Measurements from ENCODE around the gene CASZ1. TPM values are rescaled to one million over a fixed set of nuclear protein-coding genes. Genes with fewer than 3 reads are reported as not detected.

Gene CASZ1
- total and polyA plus RNA-seq, 2 donors (not counting 3 experiments of a cell fraction or from before 2014, with no cell fraction given) = 1.5 to 5.2 TPM

GRCh38 chr1:10653370-10654125 is 142.9 kb downstream of the CASZ1 start:
- H2AFZ ChIP-seq (ENCODE audit: low read depth, low read length) = no peak overlapping the region
- H3K27ac ChIP-seq (ENCODE audit: insufficient read depth, low read depth, low read length) = no peak overlapping the region
- no peaks in the 10 kb centered on the region for H3K27me3 ChIP-seq (ENCODE audit: control insufficient read depth in 2 of 2, insufficient read depth in 2 of 2, low read length in 2 of 2)
- FAIRE-seq (no peak), DNase-seq (ENCODE audit: low read depth, low spot score) (no peak)
- ChIA-PET CTCF (no interaction called here), POLR2A (no interaction called here)
- intact Hi-C loops (cut with micrococcal nuclease) = no loop called here
- peaks cover 2% of the 10 kb centered on the region for H3K4me1 ChIP-seq (ENCODE audit: control insufficient read depth, extremely low read depth, insufficient read depth, low read length)
- no peaks in the 10 kb centered on the region for H3K79me2 ChIP-seq (ENCODE audit: control insufficient read depth, insufficient read depth, low read length)
- no peak overlapping the region for H3K4me2 ChIP-seq (ENCODE audit: insufficient read depth, low read length)
- H3K9ac ChIP-seq (replicated peaks; ENCODE audit: extremely low read depth, insufficient read depth, low read length) = no peak overlapping the region
- TF ChIP-seq CTCF (IDR thresholded peaks at IDR 0.05; ENCODE audit: extremely low read depth in 1 of 2, insufficient read depth in 1 of 2, low read depth in 1 of 2, low read length in 2 of 2) = no peak
- no peak for TF ChIP-seq MAX (IDR thresholded peaks at IDR 0.05; ENCODE audit: insufficient read depth, insufficient read length)
- no peak for TF ChIP-seq GATA2 (IDR thresholded peaks at IDR 0.05; ENCODE audit: insufficient read depth, insufficient read length, low read depth, low read length)
- TF ChIP-seq JUN (IDR thresholded peaks at IDR 0.05; ENCODE audit: borderline replicate concordance, insufficient read depth, insufficient read length, low read depth) = no peak
- no peak for TF ChIP-seq POLR2A (IDR thresholded peaks at IDR 0.05; ENCODE audit: low read depth, low read length)
- TF ChIP-seq MYC (IDR thresholded peaks at IDR 0.05; ENCODE audit: low read depth, low read length) = no peak
- no peak for TF ChIP-seq POLR2AphosphoS5 (IDR thresholded peaks at IDR 0.05; ENCODE audit: insufficient read depth, low read depth, low read length)
- no peak for TF ChIP-seq EZH2 (IDR thresholded peaks at IDR 0.05; ENCODE audit: borderline replicate concordance, low read depth, low read length, severe bottlenecking)
- no peak for TF ChIP-seq FOS (IDR thresholded peaks at IDR 0.05; ENCODE audit: borderline replicate concordance, insufficient read depth, low read length)
- no peaks in the 10 kb centered on the region for H4K20me1 ChIP-seq (replicated peaks; ENCODE audit: control insufficient read depth, extremely low read depth, insufficient read depth, low read length)
- no peaks in the 10 kb centered on the region for H3K36me3 ChIP-seq (ENCODE audit: control insufficient read depth in 2 of 2, extremely low read depth in 1 of 2, insufficient read depth in 2 of 2, low read length in 2 of 2)
- H3K9me3 ChIP-seq (replicated peaks; ENCODE audit: control insufficient read depth, insufficient read depth, low read length) = no peaks in the 10 kb centered on the region
- no peak overlapping the region for H3K4me3 ChIP-seq (replicated peaks in 1 of 3; ENCODE audit: insufficient read depth in 1 of 3, low read depth in 1 of 3, low read length in 3 of 3)
- H3K9me1 ChIP-seq (replicated peaks; ENCODE audit: control insufficient read depth, extremely low read depth, insufficient read depth, low read length) = no peaks in the 10 kb centered on the region
- BruUV-seq (replicated peaks) = no TSS peak
- dilution Hi-C loops (cut with MboI; ENCODE audit: extremely low pct_ligation_motif_present, low sequenced_read_pairs) = no loop called here
